Stimulated activated CD4-positive, alpha-beta T cell treated with anti-CD3 and anti-CD28 coated beads, TNF-alpha, amount 100 ng/mL, for 1 hour (primary cell): Measurements from ENCODE around the gene GBE1.
"Not testable (repeated sequence)": the region's sequence is repeated elsewhere in the genome, so short reads cannot be mapped to it uniquely, and the experiment has no call there.

Experiments
- DNase-seq, 3 donors: peaks; one replicate each; pipeline ENCODE4 v3.0.0-alpha.2; 2020; ENCODE audit warnings: low read depth in 3 of 3, low spot score in 1 of 3

Gene GBE1

DNA sequence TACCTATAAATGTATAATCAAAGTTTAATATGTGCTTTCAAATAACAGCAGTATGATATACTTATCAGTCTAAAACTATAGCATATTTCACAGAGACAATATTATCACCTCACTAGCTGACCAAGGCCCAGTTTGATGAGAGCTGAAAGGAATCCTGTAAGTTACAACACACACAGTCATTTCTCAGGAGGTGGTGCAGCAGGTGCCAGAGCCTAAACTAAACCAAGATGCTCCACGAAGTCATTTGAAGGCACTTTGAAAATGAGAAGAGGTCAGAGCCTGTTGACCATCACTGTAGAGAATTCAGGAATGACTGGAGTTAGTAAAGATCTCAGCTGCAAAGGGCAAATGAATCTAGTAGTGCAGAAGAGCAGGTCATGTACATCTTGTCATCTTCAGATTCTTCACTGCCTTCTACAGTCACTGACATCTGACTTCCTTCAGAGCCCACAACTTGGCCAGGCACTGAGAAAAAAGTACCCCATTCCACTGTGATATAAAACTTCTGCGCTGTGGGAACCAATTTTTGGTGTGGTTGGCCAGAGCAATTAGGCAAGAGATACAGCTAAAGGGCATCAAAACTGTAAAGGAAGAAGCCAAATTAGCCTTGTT, 7.9 kb downstream of the GBE1 start:
- DNase-seq = no peak

DNA sequence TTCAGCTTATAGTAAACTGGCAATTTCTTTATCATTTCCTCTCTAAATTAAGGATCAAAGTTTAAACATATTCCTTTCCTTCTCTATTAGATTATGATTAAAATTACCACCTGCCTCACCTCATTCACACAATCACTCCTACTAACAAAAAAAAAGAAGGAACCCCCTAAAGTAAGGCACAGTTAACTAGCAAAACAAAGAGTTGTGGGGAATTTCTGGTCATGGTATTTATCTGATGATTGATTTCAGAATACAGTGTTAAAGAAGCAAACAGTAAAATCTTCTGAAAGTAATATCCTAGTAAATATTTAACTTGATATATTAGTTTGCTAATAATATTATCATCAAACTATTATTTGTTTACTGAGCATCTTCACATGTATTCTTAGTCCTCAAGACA, 8.8 kb downstream of the GBE1 start:
- no peak for DNase-seq

DNA sequence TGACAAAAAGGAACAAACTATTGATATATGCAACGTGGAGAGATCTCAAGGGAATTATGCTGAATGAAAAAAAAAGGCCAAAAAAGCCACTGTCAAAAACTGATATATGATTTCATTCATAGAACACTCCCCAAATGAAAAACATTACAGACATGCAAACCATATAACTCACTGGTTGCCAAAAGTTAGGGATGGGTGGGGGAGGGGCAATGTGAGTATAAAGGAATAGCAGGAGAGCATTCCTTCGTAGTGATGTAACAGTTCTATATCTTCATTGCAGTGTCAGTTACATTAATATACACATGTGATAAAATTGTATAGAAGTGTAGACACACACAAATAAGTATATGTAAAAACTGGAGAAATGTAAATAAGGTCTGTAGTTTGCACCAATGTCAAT, 12.2 kb downstream of the GBE1 start:
- no peak for DNase-seq

DNA sequence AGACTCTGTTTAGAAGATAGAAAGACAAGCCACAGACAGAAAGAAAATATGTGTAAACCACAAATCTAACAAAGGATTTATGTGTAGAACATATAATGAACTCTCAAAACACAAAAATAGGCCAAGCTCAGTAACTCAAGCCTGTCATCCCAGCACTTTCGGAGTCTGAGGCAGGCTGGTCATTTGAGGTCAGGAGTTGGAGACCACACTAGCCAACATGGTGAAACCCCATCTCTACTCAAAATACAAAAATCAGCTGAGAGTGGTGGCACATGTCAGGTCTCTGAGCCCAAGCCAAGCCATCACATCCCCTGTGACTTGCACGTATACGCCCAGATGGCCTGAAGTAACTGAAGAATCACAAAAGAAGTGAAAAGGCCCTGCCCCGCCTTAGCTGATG, 14.2 kb downstream of the GBE1 start:
- not testable (repeated sequence) for DNase-seq

DNA sequence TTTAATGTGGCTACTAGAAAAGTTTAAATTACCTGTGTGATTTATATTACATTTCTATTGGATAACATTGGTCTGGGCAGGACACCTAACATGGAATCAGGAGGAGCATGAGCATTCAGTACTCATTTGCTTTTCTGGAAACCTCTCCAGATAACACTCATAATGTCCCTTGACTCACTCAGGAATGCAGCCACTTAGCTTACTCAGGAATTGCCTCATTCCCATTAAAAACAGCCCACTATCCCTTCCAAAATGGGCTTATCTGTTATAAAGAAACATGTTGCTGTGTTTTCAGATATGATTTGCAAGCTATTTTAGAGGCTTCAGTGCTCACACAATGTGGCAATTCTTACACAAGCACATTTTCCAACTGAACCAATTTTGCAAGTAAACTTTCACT, 17.1 kb downstream of the GBE1 start:
- no peak for DNase-seq

DNA sequence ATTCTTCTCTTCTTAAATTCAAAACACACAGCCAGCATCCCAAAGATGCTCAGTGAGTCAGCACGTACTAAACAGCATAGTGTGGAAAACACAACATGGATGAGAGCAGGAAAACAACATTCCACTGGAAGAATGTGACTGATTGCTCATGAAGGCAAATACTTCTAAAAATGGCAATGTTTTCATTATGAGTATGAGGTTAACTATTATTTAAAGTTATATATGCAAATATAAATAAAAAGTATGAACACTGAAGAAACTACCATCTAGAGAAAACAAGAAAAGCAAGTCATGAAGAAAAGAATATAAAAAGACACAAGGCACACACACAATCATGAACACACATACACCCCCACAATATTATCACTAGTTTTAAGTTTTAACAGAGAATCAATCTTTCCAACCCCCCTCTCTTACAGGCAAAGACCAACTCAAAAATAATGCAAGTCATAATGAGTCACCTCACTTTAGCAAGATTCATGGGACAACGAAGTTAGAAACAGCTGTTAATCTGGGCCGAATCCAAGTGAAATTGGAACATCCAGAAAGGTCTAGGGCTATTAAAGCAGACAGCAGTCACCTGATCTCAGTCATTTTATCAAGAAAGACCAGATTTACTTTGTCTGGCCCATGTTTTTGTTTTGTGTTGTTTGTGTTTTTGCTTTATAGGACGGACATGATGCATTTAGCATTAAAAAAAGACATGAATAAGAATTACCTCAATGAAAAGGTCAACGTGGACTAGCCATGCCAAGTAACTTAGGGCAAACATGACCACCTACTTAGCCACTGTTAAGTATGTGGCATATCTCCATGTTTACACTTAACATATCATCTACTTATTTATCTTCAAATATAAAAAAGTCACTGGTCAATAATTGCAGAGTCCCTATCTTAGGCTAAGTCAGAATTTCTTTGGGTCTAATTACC, 18.1 kb downstream of the GBE1 start:
- no peak for DNase-seq

DNA sequence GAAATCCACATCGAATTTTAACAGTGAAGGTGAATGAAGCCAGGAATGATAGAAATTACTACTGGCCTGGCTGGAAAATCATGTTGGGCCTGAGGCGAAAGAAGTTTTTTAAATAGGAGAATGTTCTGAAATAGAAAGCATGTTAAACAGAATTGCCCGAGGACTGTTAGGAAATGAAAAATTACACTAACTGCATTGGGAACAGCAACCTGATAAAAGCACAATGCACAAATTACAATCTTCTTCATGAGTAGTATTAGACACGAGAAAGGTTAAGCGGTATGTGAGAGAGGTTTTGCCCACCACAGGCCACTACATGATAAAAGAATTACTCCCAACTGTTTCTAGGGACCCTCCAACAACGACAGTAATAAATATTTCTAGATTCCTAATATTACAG, 18.9 kb downstream of the GBE1 start:
- no peak for DNase-seq

DNA sequence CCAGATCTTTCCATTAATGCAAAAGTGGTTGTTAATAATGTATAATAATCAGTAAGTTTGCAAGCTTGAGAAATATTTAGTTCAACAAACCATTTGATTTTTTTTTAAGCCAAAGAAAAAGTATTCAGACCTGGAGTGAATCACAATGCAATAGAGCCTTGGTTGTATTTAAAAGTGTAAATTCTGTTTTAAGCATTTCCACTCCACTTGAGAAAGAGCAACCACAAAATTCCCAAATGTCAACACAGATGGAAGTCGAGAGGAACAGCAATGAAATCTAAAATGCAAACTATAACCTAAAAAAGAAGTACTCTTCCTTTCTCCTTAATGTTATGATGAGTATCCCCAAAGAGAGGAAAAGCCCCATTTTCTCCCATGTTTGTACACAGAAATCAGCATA, 20.2 kb downstream of the GBE1 start:
- DNase-seq = no peak

DNA sequence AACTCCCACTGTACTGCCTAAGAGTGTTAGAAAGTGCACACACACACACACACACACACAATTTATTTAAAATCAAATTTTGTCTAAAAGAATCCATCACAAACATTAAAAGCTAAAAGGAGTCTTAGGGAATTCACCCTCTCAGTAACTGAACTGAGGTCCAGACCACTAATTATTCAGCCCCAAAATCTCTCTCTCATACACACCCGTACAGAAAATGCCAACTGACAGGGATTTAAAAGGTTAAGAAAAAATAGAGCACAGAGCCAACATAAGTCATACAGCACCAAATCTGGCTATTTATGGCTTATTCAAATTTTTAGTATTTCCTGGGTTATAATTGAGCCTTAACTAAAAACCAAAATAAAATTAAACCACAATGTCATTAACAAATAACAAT, 20.7 kb downstream of the GBE1 start:
- no peak for DNase-seq

DNA sequence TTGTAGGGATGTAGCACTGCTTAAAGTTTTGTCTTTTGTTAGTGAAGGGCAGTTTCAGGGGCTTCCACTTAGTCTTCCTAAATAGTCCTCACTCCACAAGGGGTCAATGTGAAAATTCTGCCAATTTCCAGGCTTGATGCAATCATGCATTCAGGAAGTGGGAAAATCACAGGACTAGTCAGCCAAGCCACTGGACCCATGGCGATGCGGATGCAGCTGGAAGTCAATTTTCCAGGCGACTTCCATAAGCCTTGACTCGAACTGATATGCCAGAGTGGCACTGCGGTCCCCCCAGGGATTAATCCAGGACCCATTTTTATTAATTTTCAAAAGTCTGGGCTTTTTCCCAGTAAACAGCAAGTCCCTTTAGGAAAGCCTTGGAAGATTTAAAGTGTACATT, 26.1 kb downstream of the GBE1 start:
- no peak for DNase-seq

DNA sequence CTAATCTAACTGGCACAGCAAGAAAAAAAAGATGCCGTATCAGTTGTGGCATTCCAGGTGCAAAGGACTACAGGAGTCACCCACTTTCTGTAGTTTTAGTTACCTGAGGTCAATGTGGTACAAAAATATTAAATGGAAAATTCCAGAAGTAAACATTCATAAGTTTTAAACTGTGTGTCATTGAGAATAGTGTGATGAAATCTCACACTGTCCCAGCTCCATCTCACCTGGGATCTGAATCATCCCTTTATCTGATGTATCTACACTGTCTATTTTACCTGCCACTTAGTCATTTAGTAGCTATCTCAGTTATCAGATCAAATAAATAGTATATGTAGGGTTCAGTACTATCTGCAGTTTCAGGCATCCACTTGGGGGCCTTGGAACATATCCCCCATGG, 26.7 kb downstream of the GBE1 start:
- no peak for DNase-seq

DNA sequence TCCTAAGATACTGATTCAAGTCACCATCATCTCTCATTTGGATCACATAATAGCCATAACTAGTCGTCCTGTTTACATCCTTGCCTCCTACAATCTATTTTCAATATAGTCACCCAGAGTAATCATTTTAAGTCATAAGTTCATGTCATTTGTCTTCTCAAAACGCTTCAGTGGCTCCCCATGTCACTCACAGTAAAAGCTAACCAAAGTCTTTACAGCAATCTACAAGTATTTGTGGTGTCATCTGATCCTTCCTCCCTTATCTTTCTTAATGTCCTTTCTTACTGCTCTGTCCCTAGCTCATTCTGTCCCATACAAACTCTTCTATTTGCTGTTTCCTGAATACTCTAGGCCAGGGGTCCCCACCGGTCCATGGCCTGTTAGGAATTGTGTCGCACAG, 28.8 kb downstream of the GBE1 start:
- DNase-seq = no peak

DNA sequence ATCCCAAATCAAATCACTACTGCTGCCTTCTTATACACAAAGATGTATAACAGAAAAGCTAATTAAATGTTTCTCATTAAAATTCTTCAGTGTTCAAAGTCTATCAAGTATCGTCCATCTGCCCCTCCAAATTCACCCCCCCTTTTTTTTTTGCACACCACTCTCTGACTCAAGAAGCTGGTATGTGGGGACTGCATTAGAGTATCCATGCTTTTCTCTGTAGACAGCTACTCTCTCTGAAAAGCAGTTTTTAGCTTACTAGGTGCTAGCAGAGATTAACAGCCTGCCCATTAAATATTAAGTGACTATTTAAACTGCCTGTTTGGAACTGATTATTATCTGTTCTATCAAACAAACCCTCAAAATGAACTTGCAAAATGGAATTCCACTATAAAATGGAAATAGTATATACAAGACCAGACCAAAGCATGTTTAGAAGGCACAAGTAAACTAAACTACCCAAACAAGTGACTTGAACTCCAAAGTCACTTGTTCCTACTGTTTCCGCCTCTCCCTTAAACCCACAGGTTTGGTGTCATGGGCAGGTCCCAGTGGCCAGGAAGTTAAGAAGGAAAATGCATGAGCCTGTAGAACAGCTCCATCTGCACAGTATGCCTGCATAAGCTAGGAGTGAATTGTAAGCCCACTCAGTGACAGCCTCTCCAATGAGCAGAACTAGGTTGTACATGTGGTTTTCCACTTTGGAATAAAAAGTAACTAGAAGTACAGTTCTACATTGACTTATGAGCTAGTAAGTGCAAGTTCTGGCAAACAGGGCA, 32.5 kb downstream of the GBE1 start:
- DNase-seq = no peak

DNA sequence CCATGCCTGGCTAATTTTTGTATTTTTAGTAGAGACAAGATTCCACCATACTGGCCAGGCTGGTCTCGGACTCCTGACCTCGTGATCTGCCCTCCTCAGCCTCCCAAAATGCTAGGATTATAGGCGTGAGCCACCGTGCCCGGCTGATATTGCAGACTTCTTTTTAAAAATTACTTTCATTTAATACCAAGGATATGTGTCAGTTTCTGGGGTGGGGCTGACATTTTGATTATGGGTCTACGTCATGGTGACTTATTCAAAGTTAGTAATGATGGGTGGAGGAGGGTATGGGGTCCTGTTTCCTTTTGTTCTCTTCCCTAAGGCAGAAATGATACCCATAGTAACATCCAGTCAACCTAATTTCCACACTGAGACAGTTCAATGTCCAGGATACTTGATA, 34.7 kb downstream of the GBE1 start:
- DNase-seq = no peak

DNA sequence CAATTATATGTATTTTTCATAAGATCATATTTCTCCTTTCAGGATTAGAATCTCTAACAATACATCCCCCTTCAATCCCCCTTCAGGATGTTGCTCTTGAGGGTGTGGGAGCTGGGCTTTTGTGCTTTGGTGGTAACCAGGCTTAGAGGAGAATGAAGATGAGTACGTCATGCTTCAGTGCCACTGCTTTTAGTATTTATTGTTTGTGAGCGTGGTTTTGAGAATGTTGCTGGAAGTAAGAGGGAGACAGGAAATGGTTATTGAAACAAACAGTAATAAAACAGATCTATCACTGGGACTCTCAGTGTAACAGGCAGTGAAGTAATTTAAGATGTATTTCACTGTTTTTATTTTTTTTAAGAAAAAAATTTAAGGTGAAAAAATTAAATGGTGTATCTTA, 35.3 kb downstream of the GBE1 start:
- DNase-seq = no peak

DNA sequence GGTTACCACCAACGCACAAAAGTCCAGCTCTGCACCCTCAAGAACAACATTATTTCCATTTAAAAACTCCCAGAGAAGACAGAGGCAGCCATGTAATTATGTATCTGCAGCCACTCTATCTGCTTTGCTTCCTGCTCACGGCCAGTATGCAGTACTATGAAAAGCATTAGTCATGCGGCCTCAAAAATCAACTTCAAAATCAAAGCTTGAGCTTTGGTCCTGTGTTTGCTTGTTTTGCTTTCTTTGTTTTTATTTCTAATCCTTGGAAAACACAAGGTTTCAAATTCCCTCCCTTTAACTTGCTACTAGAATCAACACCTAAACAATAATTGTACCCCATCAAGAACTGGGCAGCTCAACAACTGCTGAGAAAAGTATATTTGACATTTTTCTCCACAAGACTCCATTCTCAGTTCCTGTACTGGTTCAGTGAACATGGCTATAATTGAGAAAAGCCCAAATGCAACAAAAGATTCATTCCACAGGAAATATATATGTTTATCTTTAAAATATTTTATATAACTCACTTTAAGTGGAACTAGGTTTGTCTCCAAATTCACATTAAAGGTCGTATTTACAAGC, 37.6 kb downstream of the GBE1 start:
- DNase-seq = no peak

DNA sequence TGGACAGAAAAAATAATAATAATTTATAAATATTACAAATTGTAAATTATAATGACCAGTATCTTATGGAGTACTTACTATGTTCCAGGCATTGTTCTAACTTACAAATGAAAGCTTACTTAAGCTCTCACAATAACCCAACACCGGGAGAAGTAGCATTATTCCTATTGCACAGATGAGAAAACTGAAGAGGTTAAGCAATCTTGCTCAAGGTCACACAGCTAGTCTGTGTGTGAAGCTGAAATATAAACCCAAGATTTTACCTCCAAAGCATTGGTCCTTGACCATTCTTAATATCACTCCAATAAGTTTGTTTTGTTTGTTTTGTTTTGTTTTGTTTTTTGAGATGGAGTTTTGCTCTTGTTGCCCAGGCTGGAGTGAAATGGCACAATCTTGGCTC, 43.1 kb downstream of the GBE1 start:
- DNase-seq = no peak

DNA sequence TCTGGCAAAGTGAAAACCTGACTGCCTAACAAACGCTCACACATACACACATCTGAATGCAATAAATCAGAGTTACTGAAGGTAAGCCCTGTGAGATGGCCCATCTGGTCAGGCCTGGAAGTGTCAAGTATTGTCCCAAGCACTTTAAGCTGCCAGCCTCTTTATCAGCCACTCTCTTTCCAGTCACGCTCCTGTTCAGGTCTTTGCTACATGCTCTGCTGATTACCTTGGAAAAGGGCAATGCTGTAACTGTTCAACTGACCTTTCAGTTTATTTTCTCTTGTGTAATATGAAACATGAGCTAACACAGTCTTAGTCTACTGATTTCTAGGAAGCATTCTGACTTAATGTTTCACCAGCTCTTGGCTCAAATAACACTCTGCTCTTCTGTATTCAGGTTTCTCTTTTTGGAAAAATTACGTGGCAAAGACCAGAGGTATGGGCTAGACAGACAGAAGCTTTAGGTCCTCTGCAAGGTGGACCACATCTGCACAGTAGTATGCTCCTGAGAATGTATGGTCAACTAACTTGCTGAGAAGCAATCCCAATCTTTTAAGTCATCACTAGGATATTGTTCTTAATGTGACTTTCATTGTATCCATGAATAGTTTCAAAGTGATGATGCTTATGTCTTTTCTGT, 44.5 kb downstream of the GBE1 start:
- no peak for DNase-seq

DNA sequence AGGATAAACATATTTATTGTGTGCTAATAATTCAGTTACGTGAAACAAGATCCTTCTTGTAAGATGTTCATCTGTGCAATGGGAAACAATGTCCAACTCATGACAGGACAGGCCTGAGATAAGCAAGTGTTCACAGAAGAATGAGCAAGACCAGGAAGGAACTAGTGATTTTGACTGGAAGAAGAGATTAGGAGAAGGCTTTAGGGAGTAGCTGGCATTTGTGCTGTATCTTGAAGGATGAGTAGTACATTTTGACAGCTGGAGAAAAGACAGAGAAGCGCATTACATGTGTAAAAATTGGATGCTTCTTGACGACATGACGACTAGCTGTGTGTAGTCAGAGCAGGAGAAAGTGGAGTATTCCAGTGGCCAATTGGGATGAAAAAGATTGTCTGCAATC, 48.4 kb downstream of the GBE1 start:
- DNase-seq = no peak

DNA sequence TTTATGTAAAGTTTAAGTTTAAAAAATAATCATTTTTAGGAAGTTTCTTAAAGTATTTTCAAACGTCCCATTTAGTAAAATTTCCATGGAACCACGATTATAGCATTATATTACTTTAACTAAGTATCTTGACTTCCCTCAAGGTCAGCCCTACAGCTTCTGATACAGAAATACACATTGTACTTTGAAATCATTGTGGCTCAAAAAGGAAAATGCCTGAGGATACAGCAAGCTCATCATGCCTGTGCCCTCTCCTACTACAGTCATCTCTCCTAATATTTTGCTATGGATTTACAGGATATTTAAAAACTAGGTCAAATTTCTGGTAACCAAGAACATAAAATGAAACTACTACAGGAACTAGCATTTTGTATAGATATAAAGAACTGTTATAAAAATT, 51.8 kb downstream of the GBE1 start:
- DNase-seq = no peak

DNA sequence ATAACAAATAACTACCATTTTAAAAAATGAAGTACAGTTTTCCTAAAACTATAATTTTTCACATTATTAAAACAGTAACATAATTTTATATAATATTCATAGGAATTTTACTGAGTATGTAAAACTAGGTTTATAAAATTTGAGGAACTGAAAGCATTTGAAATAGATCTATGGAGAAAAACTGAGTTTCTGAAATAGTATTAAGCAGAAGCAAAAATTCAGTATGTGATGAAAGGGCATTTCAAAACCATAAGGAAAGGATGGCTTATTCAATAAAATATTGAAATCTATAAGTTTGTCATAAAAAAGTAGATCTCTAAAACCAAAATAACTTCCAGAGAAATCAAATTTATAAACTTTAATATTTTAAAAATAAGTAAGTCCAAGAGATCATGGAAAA, 53.4 kb downstream of the GBE1 start:
- DNase-seq = no peak
